Dendritic cell treated with granulocyte-macrophage colony-stimulating factor and Interleukin-4, amounts not matched to agents 40 ng/mL and 50 ng/mL, for 4 days (primary cell): ENCODE results near the gene EHD4.

Source experiments
- H3K27ac Mint-ChIP-seq: one replicate; pipeline ENCODE4 v1.8.0; 2022; ENCODE audit warnings: mild to moderate bottlenecking, mixed read lengths
- H3K27me3 Mint-ChIP-seq: one replicate; pipeline ENCODE4 v1.8.0; 2022; ENCODE audit warnings: mild to moderate bottlenecking, mixed read lengths
- H3K36me3 Mint-ChIP-seq: one replicate; pipeline ENCODE4 v1.8.0; 2022; ENCODE audit warnings: low read depth, mixed read lengths
- H3K4me1 Mint-ChIP-seq: one replicate; pipeline ENCODE4 v1.8.0; 2022; ENCODE audit warnings: low read depth, mixed read lengths
- H3K4me3 Mint-ChIP-seq: one replicate; pipeline ENCODE4 v1.8.0; 2022; ENCODE audit warnings: mild to moderate bottlenecking, moderate library complexity, mixed read lengths
- H3K9me3 Mint-ChIP-seq: one replicate; pipeline ENCODE4 v1.8.0; 2022; ENCODE audit warnings: mixed read lengths
- intact Hi-C: fragments of 100-400 bp; cut with micrococcal nuclease; formaldehyde crosslinking; loops from one replicate; pipeline ENCODE4 v1.15.0; 2022

Gene EHD4

GRCh38 chr15:42002333-42002732, 30.0 kb upstream of the EHD4 start:
- H3K4me1 Mint-ChIP-seq = peaks cover 3% of the 10 kb centered on the region
- H3K27me3 Mint-ChIP-seq = peaks cover 5% of the 10 kb centered on the region
- intact Hi-C loops = no loop called here
- no peak overlapping the region for H3K4me3 Mint-ChIP-seq
- no peak overlapping the region for H3K27ac Mint-ChIP-seq
- H3K9me3 Mint-ChIP-seq = no peaks in the 10 kb centered on the region
- H3K36me3 Mint-ChIP-seq = no peaks in the 10 kb centered on the region

DNA sequence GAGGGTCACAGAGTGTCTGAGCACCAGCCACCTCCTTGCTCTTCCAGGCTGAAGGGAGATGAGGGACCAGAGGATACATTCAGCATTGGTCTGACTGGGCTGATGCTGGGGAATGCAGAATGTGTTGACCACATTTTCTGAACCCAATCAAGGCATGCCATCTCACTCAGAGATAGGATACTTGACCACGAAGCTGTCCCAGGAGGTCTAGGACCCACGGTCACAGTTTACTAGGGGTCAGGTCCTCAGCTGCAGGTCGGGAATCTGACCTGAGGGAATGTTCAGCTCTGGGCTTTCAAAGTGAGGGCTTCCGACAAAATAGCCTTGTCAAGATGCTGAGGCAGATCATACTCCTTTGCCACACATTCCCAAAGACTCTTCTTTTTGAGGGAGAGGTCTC, 28.9 kb upstream of the EHD4 start:
- H3K9me3 Mint-ChIP-seq = no peaks in the 10 kb centered on the region

DNA sequence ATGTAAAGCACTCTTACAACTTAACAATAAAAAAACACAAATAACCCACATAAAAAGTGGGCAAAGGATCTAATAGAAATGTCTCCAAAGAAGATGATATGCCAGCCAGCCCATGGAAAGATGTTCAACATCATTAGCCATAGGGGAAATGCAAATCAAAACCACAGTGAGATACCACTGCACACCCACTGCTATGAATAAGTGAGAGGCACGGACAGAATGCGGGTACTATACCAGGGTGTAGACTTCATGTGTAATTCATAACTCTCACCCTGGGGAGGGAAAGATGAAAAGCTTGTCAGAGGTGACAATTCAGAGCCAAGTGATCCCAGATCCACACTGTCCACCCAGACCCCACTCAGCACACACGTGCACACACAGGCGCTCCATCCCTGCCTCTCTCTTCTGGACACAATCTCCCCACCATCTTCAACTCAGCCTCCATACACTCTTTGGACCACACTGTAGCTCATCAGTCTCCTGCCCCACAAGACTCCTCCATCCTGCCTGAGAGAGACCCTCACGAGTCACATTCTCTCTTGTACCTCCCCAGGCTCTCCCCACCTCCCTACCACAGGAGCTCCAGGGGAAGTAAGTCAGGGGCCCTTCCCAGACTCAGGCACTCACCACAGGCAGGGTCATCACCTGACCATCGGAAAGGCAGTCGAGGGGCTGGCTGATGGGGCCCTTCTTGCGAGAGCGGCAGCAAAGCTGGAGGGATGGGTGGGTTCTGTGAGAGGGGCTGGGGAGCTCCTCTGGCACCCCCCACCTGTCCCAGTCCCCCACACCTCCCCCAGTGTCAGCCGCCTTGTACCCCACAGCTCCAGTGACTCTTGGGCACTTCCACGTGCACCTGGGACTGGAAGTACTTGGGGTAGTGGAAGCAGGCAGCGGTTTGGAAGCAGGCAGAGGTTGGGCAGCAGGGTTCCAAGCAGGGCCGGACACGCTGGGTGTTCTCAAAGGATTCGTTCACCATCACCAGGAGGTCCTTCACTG, 27.2 kb upstream of the EHD4 start:
- H3K9me3 Mint-ChIP-seq = no peaks in the 10 kb centered on the region
- no peaks in the 10 kb centered on the region for H3K36me3 Mint-ChIP-seq
- H3K27me3 Mint-ChIP-seq = peaks cover 5% of the 10 kb centered on the region
- H3K27ac Mint-ChIP-seq = no peak overlapping the region
- H3K4me1 Mint-ChIP-seq = no peaks in the 10 kb centered on the region
- intact Hi-C loops = no loop called here
- no peak overlapping the region for H3K4me3 Mint-ChIP-seq

More for the DNA sequence above, 28.9 kb upstream of the EHD4 start:
- peaks cover 5% of the 10 kb centered on the region for H3K27me3 Mint-ChIP-seq
- no peak overlapping the region for H3K27ac Mint-ChIP-seq
- H3K4me1 Mint-ChIP-seq = no peaks in the 10 kb centered on the region
- intact Hi-C loops = no loop called here
- no peaks in the 10 kb centered on the region for H3K36me3 Mint-ChIP-seq
- no peak overlapping the region for H3K4me3 Mint-ChIP-seq

GRCh38 chr15:41997845-41998244, 25.5 kb upstream of the EHD4 start:
- no peaks in the 10 kb centered on the region for H3K9me3 Mint-ChIP-seq
- intact Hi-C loops = no loop called here
- peaks cover 5% of the 10 kb centered on the region for H3K27me3 Mint-ChIP-seq
- H3K27ac Mint-ChIP-seq = no peak overlapping the region
- H3K4me3 Mint-ChIP-seq = no peak overlapping the region
- H3K36me3 Mint-ChIP-seq = no peaks in the 10 kb centered on the region
- no peaks in the 10 kb centered on the region for H3K4me1 Mint-ChIP-seq

- H3K36me3 Mint-ChIP-seq = no peaks in the 10 kb centered on the region
- H3K4me3 Mint-ChIP-seq = no peak overlapping the region
- H3K27ac Mint-ChIP-seq = no peak overlapping the region
- peaks cover 3% of the 10 kb centered on the region for H3K27me3 Mint-ChIP-seq
- no peaks in the 10 kb centered on the region for H3K4me1 Mint-ChIP-seq
- no peaks in the 10 kb centered on the region for H3K9me3 Mint-ChIP-seq
- intact Hi-C loops = no loop called here
Observed at GRCh38 chr15:41996921-41997592, 24.7 kb upstream of the EHD4 start.

- Mint-ChIP-seq H3K4me1 (no peaks in the 10 kb centered on the region), H3K27ac (no peak overlapping the region), H3K36me3 (no peaks in the 10 kb centered on the region), H3K4me3 (no peak overlapping the region), H3K27me3 (peaks cover 3% of the 10 kb centered on the region), H3K9me3 (no peaks in the 10 kb centered on the region)
- intact Hi-C loops = no loop called here
Observed at GRCh38 chr15:41996376-41996775, 24.0 kb upstream of the EHD4 start.

DNA sequence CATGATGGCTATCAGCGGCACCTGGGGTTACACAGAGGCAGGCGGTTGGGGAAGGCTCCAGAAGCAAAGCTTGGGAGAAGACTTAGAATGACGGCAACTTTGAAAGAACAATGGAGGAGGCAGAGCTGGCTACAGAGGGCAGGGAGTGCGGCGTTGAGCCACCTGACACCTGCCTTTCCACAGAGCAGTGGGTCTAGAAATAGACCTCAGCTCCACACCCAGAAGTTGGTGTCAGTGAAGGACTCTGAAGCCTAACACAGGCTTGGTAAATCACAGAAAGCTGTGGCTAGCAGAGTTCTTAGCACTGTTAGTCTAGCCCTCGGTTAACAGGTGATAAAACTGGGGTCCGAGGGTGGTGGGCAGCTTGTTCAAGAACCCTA, 23.1 kb upstream of the EHD4 start:
- Mint-ChIP-seq H3K9me3 (no peaks in the 10 kb centered on the region), H3K27ac (no peak overlapping the region), H3K4me1 (no peaks in the 10 kb centered on the region), H3K4me3 (no peak overlapping the region), H3K27me3 (peaks cover 3% of the 10 kb centered on the region), H3K36me3 (no peaks in the 10 kb centered on the region)
- intact Hi-C loops = no loop called here

- Mint-ChIP-seq H3K36me3 (no peaks in the 10 kb centered on the region), H3K4me3 (no peak overlapping the region), H3K9me3 (no peaks in the 10 kb centered on the region), H3K4me1 (no peaks in the 10 kb centered on the region), H3K27ac (no peak overlapping the region), H3K27me3 (peaks cover 3% of the 10 kb centered on the region)
- intact Hi-C loops = no loop called here
Observed at GRCh38 chr15:41994772-41995475, 22.6 kb upstream of the EHD4 start.

GRCh38 chr15:41994171-41994650, 21.9 kb upstream of the EHD4 start:
- no peaks in the 10 kb centered on the region for H3K36me3 Mint-ChIP-seq
- H3K27me3 Mint-ChIP-seq = no peaks in the 10 kb centered on the region
- no peak overlapping the region for H3K27ac Mint-ChIP-seq
- no peaks in the 10 kb centered on the region for H3K4me1 Mint-ChIP-seq
- H3K9me3 Mint-ChIP-seq = no peaks in the 10 kb centered on the region
- no peak overlapping the region for H3K4me3 Mint-ChIP-seq
- intact Hi-C loops = no loop called here

- H3K36me3 Mint-ChIP-seq = no peaks in the 10 kb centered on the region
- no peaks in the 10 kb centered on the region for H3K4me1 Mint-ChIP-seq
- H3K27me3 Mint-ChIP-seq = peaks cover 2% of the 10 kb centered on the region
- H3K9me3 Mint-ChIP-seq = no peaks in the 10 kb centered on the region
- intact Hi-C loops = no loop called here
- H3K4me3 Mint-ChIP-seq = no peak overlapping the region
- H3K27ac Mint-ChIP-seq = no peak overlapping the region
Observed at GRCh38 chr15:41993472-41994170, 21.3 kb upstream of the EHD4 start.

GRCh38 chr15:41992803-41993190, 20.4 kb upstream of the EHD4 start:
- Mint-ChIP-seq H3K27me3 (peaks cover 4% of the 10 kb centered on the region), H3K4me1 (no peaks in the 10 kb centered on the region), H3K27ac (no peak overlapping the region), H3K9me3 (no peaks in the 10 kb centered on the region), H3K36me3 (no peaks in the 10 kb centered on the region), H3K4me3 (no peak overlapping the region)
- intact Hi-C loops = no loop called here

DNA sequence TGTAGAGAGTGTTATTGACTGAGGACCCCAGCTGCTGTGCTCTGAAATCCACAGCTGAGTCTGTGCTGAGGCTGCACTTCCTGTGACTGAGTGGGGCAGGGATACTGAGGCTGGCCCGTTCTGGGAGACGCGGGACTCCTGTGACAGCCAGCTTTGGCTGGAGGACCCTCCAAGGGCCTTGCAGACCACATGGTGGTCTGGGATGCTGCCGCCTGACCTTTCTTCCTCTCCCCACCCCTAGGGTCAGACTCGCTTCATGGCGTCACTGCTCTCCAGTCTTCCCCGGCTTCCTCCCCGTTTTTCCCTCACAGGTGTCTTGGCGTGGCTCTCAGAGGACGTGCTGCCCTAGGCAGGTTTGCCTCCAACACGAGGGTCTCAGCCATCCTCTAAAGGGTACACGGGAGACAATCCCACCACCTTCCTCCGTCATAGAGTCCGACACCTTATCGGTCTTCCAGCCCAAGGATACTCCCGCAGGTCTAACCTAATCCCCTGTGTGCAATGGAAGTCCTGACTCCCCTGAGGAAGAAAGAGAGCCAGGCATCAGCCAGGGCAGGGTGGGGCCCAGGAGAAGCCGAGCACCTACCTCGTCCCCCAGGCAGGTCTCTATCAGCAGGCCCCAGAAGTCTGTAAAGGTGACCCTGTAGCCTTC, 19.9 kb upstream of the EHD4 start:
- no peaks in the 10 kb centered on the region for H3K9me3 Mint-ChIP-seq
- peaks cover 4% of the 10 kb centered on the region for H3K27me3 Mint-ChIP-seq
- no peaks in the 10 kb centered on the region for H3K36me3 Mint-ChIP-seq
- H3K4me1 Mint-ChIP-seq = peaks cover 2% of the 10 kb centered on the region
- H3K4me3 Mint-ChIP-seq = no peak overlapping the region
- intact Hi-C loops = no loop called here
- no peak overlapping the region for H3K27ac Mint-ChIP-seq

- Mint-ChIP-seq H3K27ac (no peak overlapping the region), H3K27me3 (peaks cover 7% of the 10 kb centered on the region), H3K36me3 (no peaks in the 10 kb centered on the region), H3K9me3 (no peaks in the 10 kb centered on the region), H3K4me1 (peaks cover 7% of the 10 kb centered on the region), H3K4me3 (no peak overlapping the region)
- intact Hi-C loops = no loop called here
Observed at GRCh38 chr15:41990691-41991090, 18.3 kb upstream of the EHD4 start.
